Activated CD4-positive, alpha-beta T cell treated with anti-CD3 and anti-CD28 coated beads, Interleukin-2, amount 50 U/mL, for 1 hour (primary cell): ENCODE measurements around the gene BCL2L2.
"Not testable (repeated sequence)": the region's sequence is repeated elsewhere in the genome, so short reads cannot be mapped to it uniquely, and the experiment has no call there.

Source experiments
- DNase-seq: peaks from one replicate; pipeline ENCODE4 v3.0.0-alpha.2; 2020

The BCL2L2 gene

GRCh38 chr14:23324993-23325392 is 18.4 kb downstream of the BCL2L2 start:
- no peak for DNase-seq

- not testable (repeated sequence) for DNase-seq
These were observed 19.1 kb downstream of the BCL2L2 start for GRCh38 chr14:23325746-23326145.

GRCh38 chr14:23326491-23327332 is 20.1 kb downstream of the BCL2L2 start:
- DNase-seq = no peak

GRCh38 chr14:23327947-23328744 is 21.5 kb downstream of the BCL2L2 start:
- peak; percentile 58 for DNase-seq

GRCh38 chr14:23335623-23336022 is 29.0 kb downstream of the BCL2L2 start:
- DNase-seq = no peak

GRCh38 chr14:23339506-23340268 is 33.1 kb downstream of the BCL2L2 start:
- DNase-seq = no peak

GRCh38 chr14:23344481-23344880 is 37.8 kb downstream of the BCL2L2 start:
- no peak for DNase-seq

- DNase-seq = no peak
These were observed 39.5 kb downstream of the BCL2L2 start for GRCh38 chr14:23345987-23346692.

GRCh38 chr14:23346693-23347405 is 40.2 kb downstream of the BCL2L2 start:
- no peak for DNase-seq

- DNase-seq = no peak
These were observed 41.0 kb downstream of the BCL2L2 start for GRCh38 chr14:23347406-23348296.

- no peak for DNase-seq
These were observed 41.6 kb downstream of the BCL2L2 start for GRCh38 chr14:23348297-23348655.

GRCh38 chr14:23349156-23349845 is 42.7 kb downstream of the BCL2L2 start:
- no peak for DNase-seq

GRCh38 chr14:23351681-23352505 is 45.3 kb downstream of the BCL2L2 start:
- no peak for DNase-seq

- DNase-seq = peak; percentile 63
These were observed 46.1 kb downstream of the BCL2L2 start, which contains the start of gene SLC22A17 for GRCh38 chr14:23352506-23353432. SLC22A17 (minus strand) TSS chr14:23352887.

GRCh38 chr14:23353433-23353780 is 46.8 kb downstream of the BCL2L2 start:
- no peak for DNase-seq

- DNase-seq = no peak
These were observed 48.4 kb downstream of the BCL2L2 start for GRCh38 chr14:23354990-23355389.

- no peak for DNase-seq
These were observed 49.3 kb downstream of the BCL2L2 start for GRCh38 chr14:23355871-23356435.

- no peak for DNase-seq
These were observed 50.0 kb downstream of the BCL2L2 start for GRCh38 chr14:23356662-23357061.
